GM12865 (cell line): ENCODE results near the gene PSG2.
A peak's percentile ranks its signal among the peaks of the same experiment; 100 is the strongest.
"Not testable (repeated sequence)": the region's sequence is repeated elsewhere in the genome, so short reads cannot be mapped to it uniquely, and the experiment has no call there.

Source experiments
- DNase-seq: peaks from one replicate; pipeline ENCODE4 v3.0.0; 2010; ENCODE audit warnings: low read depth
- H3K4me3 ChIP-seq: 2 replicates; pipeline ENCODE4 v1.5.1; 2011; ENCODE audit warnings: mild to moderate bottlenecking, low read depth, low read length, control low read depth
- CTCF ChIP-seq: IDR thresholded peaks from 2 replicates; pipeline ENCODE4 v1.5.1; 2011; ENCODE audit warnings: low read length, control low read depth, low read depth, inconsistent platforms; ENCODE audit not compliant: insufficient read depth; ENCODE audit errors: missing control alignments

Gene PSG2

GRCh38 chr19:43105496-43105895 is 23.0 kb upstream of the PSG2 start:
- no peak overlapping the region for H3K4me3 ChIP-seq
- DNase-seq, result no peak
- TF ChIP-seq CTCF, result no peak

- not testable (repeated sequence) for DNase-seq, H3K4me3 ChIP-seq
These were observed 21.8 kb upstream of the PSG2 start for GRCh38 chr19:43104215-43104850.

- no peak overlapping the region for H3K4me3 ChIP-seq
- TF ChIP-seq CTCF, result no peak
- DNase-seq, result no peak
These were observed 19.4 kb upstream of the PSG2 start for GRCh38 chr19:43101950-43102349.

GRCh38 chr19:43098416-43098815 is 15.9 kb upstream of the PSG2 start:
- DNase-seq, H3K4me3 ChIP-seq: not testable (repeated sequence)

GRCh38 chr19:43087702-43088340 is 5.3 kb upstream of the PSG2 start:
- peak; percentile 37 for DNase-seq

GRCh38 chr19:43085796-43086530 is 3.5 kb upstream of the PSG2 start:
- not testable (repeated sequence) for DNase-seq

More at GRCh38 chr19:43087702-43088340, 5.3 kb upstream of the PSG2 start:
- TF ChIP-seq CTCF, result peak; percentile 42
- H3K4me3 ChIP-seq, result not testable (repeated sequence)

GRCh38 chr19:43084196-43084832 is 1.8 kb upstream of the PSG2 start:
- peak; percentile 54 for TF ChIP-seq CTCF
- peak; percentile 11 for DNase-seq

More at GRCh38 chr19:43085796-43086530, 3.5 kb upstream of the PSG2 start:
- H3K4me3 ChIP-seq, result not testable (repeated sequence)

GRCh38 chr19:43083721-43084120 is 1.2 kb upstream of the PSG2 start:
- not testable (repeated sequence) for H3K4me3 ChIP-seq, DNase-seq

More at GRCh38 chr19:43084196-43084832, 1.8 kb upstream of the PSG2 start:
- H3K4me3 ChIP-seq, result not testable (repeated sequence)

GRCh38 chr19:43078311-43078710 is 4.2 kb downstream of the PSG2 start:
- no peak overlapping the region for H3K4me3 ChIP-seq
- TF ChIP-seq CTCF, result no peak
- no peak for DNase-seq

- H3K4me3 ChIP-seq, DNase-seq: not testable (repeated sequence)
These were observed 4.6 kb downstream of the PSG2 start for GRCh38 chr19:43077881-43078280.

GRCh38 chr19:43062418-43062817 is 20.1 kb downstream of the PSG2 start:
- DNase-seq, H3K4me3 ChIP-seq: not testable (repeated sequence)

- DNase-seq, H3K4me3 ChIP-seq: not testable (repeated sequence)
These were observed 21.2 kb downstream of the PSG2 start for GRCh38 chr19:43061326-43061725.
